ENCODE data around the gene SERPINA1. TPM values are rescaled to one million over a fixed set of nuclear protein-coding genes. Genes with fewer than 3 reads are reported as not detected.

SERPINA1 gene
- total RNA-seq, 1 experiment from 2014 or later = 4.9 TPM

- Histone ChIP-seq H3K36me3 (ENCODE audit: control insufficient read depth, insufficient read depth, low read length) (no peaks in the 10 kb centered on the region), H3K4me1 (ENCODE audit: control insufficient read depth, insufficient read depth, low read length) (no peaks in the 10 kb centered on the region; the same call in 1 of the 2 replicates), H3K9me3 (ENCODE audit: control insufficient read depth, insufficient read depth, low read depth, low read length) (no peaks in the 10 kb centered on the region), H3K27me3 (ENCODE audit: control insufficient read depth, insufficient read depth, low read length) (no peaks in the 10 kb centered on the region), H3K27ac (ENCODE audit: low read length) (no peak overlapping the region), H3K4me3 (ENCODE audit: low read depth in 2 of 2, low read length in 2 of 2) (no peak overlapping the region)
- in situ Hi-C loops (cut with HindIII; ENCODE audit: low pct_unique_long_range_greater_than_20kb, low sequenced_read_pairs) (no loop called here), intact Hi-C loops (cut with micrococcal nuclease; ENCODE audit: unreplicated experiment) (no loop called here)
- ChIA-PET CTCF (interaction anchor here (0.9 kb wide), 1 partner anchor 110 kb away, joined by 3 read pairs; no protein-coding TSS in a partner anchor), POLR2A (no interaction called here)
- BruUV-seq (replicated peaks) = no TSS peak
- TF ChIP-seq, protein P1, sequence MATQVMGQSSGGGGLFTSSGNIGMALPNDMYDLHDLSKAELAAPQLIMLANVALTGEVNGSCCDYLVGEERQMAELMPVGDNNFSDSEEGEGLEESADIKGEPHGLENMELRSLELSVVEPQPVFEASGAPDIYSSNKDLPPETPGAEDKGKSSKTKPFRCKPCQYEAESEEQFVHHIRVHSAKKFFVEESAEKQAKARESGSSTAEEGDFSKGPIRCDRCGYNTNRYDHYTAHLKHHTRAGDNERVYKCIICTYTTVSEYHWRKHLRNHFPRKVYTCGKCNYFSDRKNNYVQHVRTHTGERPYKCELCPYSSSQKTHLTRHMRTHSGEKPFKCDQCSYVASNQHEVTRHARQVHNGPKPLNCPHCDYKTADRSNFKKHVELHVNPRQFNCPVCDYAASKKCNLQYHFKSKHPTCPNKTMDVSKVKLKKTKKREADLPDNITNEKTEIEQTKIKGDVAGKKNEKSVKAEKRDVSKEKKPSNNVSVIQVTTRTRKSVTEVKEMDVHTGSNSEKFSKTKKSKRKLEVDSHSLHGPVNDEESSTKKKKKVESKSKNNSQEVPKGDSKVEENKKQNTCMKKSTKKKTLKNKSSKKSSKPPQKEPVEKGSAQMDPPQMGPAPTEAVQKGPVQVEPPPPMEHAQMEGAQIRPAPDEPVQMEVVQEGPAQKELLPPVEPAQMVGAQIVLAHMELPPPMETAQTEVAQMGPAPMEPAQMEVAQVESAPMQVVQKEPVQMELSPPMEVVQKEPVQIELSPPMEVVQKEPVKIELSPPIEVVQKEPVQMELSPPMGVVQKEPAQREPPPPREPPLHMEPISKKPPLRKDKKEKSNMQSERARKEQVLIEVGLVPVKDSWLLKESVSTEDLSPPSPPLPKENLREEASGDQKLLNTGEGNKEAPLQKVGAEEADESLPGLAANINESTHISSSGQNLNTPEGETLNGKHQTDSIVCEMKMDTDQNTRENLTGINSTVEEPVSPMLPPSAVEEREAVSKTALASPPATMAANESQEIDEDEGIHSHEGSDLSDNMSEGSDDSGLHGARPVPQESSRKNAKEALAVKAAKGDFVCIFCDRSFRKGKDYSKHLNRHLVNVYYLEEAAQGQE (IDR thresholded peaks at IDR 0.05; ENCODE audit: insufficient read depth in 1 of 2, low read depth in 2 of 2, low read length in 1 of 2) = no peak
- TF ChIP-seq SIN3A (IDR thresholded peaks at IDR 0.05; ENCODE audit: borderline replicate concordance, insufficient read depth, low read depth, low read length) (no peak), TCF7L2 (IDR thresholded peaks at IDR 0.05; ENCODE audit: low read depth, low read length) (no peak), CTCF (IDR thresholded peaks at IDR 0.05) (no peak), POLR2AphosphoS5 (IDR thresholded peaks at IDR 0.05; ENCODE audit: low read depth, low read length) (no peak)
- DNase-seq (ENCODE audit: low read depth, low spot score) = no peak
- ATAC-seq = no peak
Measured at GRCh38 chr14:94376108-94376975, 12.1 kb downstream of the SERPINA1 start.

GRCh38 chr14:94375552-94376107 is 12.8 kb downstream of the SERPINA1 start:
- TF ChIP-seq TCF7L2 (IDR thresholded peaks at IDR 0.05; ENCODE audit: low read depth, low read length) = no peak
- no peak for TF ChIP-seq SIN3A (IDR thresholded peaks at IDR 0.05; ENCODE audit: borderline replicate concordance, insufficient read depth, low read depth, low read length)
- in situ Hi-C loops (cut with HindIII; ENCODE audit: low pct_unique_long_range_greater_than_20kb, low sequenced_read_pairs) = no loop called here
- DNase-seq (ENCODE audit: low read depth, low spot score) (no peak), ATAC-seq (no peak)
- H3K36me3 ChIP-seq (ENCODE audit: control insufficient read depth, insufficient read depth, low read length) = no peaks in the 10 kb centered on the region
- H3K27me3 ChIP-seq (ENCODE audit: control insufficient read depth, insufficient read depth, low read length) = no peaks in the 10 kb centered on the region
- H3K9me3 ChIP-seq (ENCODE audit: control insufficient read depth, insufficient read depth, low read depth, low read length) = no peaks in the 10 kb centered on the region
- ChIA-PET POLR2A (no interaction called here), CTCF (no interaction called here)
- no peaks in the 10 kb centered on the region; the same call in 1 of the 2 replicates for H3K4me1 ChIP-seq (ENCODE audit: control insufficient read depth, insufficient read depth, low read length)
- intact Hi-C loops (cut with micrococcal nuclease; ENCODE audit: unreplicated experiment) = no loop called here
- H3K27ac ChIP-seq (ENCODE audit: low read length) = no peak overlapping the region
- no peak overlapping the region for H3K4me3 ChIP-seq (ENCODE audit: low read depth in 2 of 2, low read length in 2 of 2)
- no TSS peak for BruUV-seq (replicated peaks)

Data from Panc1 (cell line).